CD4-positive, alpha-beta T cell treated with Interleukin-4 for 1 hour (primary cell): ENCODE results near the gene GLT6D1.

Experiments
- DNase-seq, 2 donors: peaks; one replicate each; pipeline ENCODE4 v3.0.0-alpha.2; 2020 to 2022

The GLT6D1 gene

GRCh38 chr9:135620558-135620957 is 18.8 kb downstream of the GLT6D1 start:
- DNase-seq = no peak

DNA sequence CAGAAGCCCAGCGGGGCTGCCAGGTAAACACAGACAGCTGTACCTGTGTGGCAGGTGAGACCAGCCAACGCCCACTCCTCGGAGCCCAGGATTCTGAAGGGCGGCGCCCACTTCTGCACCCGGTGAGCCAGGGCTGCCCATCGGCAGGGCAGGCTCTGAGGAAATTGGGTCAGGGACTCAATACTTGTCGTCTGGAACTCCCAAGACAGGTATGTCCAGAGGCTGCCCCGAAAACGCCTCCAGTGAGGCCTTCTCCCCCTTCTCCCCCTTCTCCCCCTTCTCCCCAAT is 19.8 kb downstream of the GLT6D1 start:
- DNase-seq = no peak

GRCh38 chr9:135618866-135619598 is 20.3 kb downstream of the GLT6D1 start:
- DNase-seq = no peak

DNA sequence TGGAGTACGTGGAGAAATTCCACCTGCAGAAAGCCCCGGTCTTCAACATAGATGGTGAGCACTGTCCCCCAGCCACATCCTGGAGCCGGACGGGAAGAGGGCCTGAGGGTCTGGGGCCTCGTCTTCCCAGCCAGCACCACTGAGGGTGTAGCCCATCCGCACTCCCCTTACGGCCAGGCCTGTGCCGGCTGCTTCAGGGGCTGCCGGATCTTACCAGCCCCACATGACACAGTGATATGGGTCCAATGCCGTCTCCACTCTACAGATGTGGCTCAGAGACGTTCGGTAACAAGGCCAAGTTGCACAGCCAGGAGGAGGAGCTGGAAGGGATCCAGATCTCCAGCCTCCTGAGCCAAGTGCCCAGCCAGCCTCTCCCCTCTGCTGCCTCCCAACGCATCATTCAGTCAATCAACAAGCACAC is 21.3 kb downstream of the GLT6D1 start:
- no peak for DNase-seq

- DNase-seq = no peak
These were observed 21.8 kb downstream of the GLT6D1 start for GRCh38 chr9:135617538-135617900.

DNA sequence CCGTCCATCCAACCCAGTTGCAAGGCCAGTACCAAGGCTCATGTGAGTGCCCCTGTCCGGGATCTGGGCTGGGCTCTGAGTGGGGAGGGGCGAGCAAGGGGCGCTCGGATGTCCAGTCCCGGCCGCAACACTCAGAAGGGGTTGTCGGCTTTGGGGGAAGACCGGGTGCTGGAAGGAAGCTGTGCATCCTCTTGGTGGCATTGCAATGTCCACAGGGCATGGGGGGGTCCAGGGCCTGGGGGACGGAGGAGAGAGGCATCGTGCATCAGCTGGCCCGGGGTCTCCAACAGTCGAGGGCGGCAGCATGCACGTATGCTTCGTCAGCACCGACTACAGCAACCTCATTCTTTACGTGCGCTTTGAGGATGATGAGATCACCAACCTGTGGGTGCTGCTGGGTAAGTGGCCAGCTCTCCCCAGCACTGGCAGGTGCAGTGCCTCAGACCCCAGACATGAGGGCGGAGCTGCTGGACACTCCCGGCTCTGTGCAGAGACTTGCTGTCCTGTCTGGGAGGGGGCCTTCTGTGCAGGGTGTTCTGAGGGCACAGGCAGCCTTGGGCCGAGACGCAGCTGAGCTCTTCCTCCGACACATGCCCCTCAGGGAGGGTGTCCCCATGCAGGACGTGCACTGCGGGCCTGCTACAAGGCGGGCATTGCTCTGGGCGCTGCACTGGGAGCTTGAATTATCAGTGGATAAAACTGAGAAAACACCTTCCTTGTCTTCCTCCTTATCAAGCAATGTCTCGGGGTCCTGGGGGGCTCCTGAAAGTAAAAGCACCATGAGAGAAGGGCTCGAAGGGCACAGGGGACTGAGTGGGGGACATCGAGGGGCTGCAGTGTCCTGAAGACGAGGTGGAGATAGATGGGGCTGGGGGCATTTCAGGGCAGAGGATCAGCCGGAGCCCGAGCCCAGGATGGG is 22.5 kb downstream of the GLT6D1 start:
- DNase-seq = no peak

GRCh38 chr9:135615666-135616618 is 23.4 kb downstream of the GLT6D1 start:
- DNase-seq = no peak

DNA sequence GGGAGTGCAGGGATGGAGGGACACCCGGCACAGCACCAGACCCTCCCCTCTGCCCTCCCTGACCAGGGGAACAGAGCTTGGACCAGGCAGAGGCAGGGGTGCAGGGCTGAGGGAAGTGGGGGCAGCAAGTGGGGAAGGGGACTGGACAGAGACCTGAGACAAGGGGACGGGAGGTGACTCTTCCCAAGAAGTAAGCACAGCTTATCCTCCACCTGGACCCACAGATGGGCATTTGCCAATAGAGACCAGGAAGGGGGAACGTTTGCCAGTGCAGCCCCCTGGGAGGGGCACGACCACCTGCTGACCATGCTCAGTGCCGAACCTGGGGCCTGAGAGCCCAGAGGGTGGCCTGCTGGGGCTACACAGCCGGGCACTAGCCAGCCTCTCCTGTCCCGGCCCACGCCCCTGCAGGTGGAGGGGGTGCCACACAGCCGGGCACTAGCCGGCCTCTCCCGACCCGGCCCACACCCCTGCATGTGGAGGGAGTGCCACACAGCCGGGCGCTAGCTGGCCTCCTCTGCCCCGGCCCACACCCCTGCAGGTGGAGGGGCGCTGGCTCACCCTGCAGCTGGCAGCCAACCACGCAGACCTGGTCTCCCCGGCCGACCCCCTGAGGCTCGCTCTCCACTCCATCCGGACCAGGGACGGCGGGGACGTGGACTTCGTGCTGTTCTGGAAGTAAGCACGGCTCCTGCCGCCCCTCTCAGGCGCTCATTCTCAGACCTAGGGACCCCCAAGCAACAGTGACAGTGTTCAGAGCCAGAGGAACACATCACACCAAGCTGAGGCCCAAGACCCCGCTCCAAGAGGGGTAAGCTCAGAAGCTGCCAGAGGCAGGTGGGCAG is 24.3 kb downstream of the GLT6D1 start:
- no peak for DNase-seq

- no peak for DNase-seq
These were observed 25.2 kb downstream of the GLT6D1 start for GRCh38 chr9:135613946-135614805.

GRCh38 chr9:135612981-135613910 is 26.1 kb downstream of the GLT6D1 start:
- DNase-seq = no peak

DNA sequence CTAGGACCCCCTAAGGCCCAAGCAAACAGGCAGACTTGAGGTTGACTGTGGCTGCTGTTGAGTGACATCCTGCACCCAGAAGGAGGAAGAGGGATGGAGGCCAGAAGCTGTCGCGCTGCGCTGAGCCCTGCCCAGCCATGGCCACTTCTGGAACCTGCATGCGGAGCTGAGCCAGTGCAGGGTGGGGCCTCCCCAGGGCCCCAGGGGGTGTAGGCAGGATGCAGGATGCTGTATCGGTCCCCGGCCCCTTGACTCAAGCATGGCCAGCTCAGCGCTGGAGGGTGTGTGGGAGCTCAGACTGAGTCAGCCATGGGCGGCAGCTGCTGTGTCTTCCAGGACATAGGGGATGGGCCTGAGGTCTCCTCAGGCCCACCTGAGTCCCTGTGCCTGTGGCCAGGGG is 26.9 kb downstream of the GLT6D1 start:
- DNase-seq = no peak

DNA sequence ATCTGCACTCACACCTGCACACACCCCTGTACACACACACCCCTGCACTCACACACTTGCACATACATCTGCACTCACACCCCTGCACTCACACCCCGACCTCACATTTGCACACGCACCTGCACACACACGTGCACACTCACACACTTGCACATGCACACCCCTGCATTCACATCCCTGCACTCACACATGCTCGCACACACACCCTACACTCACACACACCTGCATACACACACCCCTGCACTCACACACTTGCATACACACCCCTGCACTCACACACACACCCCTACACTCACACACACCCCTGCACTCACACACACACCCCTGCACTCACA is 27.5 kb downstream of the GLT6D1 start:
- no peak for DNase-seq

DNA sequence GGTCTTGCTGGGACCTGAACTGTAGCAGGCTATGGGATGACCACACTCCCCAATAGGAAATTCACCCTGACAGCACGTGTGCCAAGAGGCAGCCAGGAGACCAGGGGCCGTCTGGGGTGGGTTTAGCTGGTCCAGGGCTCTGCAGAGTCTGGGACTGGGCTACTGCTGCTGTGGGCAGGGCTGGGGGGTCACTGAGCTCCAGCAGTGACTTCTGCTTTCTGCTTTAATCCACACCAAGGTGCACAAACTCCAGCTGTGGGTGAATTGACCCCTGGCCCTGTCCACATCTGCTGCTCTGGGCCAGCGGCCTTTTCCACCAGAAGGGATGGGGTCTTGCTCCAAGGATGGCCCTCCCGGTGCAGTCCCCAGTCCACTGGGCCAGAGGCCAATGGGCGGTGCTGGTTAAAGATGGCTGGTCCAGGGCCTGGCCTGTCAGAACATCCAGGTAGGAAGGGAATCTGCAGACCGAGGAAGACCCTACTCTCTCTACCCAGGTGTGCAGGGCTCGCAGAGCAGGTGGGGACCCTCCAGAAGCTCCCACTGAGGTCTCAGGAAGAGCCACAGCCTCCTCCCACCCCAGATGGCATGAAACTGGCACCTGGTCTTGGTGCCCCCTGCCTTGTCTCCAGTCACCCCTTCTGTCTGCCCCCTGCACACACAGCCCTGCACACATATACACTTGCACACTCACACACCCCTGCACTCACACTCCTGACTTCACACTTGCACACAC is 28.0 kb downstream of the GLT6D1 start:
- no peak for DNase-seq

DNA sequence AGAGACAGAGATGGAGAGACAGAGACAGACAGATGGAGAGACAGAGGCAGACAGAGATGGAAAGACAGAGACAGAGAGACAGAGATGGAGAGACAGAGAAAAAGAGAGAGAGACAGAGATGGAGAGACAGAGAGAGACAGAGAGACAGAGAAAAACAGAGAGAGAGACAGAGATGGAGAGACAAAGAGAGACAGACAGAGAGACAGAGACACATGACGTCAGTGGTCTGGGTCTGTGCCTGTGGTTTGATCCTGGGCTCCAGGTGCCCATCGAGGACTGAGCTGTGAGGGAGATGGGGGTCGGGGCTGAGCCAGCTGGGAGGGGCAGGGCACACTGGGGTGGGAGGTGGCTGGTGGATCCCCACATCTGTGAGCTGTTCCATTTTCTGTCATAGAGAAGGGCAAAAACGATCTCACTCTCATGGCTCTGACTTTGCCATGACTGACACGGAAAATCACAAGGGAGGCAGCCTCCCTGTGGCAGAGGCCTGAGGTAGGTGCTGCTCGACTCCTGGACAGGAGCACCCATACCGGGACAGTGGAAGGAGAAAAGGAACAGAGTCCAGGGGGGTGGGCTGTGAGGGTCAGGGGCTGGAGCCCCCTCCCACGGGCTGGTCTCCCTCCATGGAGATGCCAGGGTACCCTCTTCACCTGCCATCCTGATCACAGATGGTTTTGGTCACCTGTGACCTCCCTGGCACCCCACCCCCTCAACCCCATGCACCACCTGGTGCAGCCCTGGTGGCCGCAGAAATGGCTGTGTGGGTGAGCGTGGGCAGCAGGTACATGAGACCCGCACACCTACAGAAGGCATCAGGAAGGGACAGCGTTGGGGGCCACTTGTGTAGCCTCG is 28.8 kb downstream of the GLT6D1 start:
- DNase-seq = no peak

DNA sequence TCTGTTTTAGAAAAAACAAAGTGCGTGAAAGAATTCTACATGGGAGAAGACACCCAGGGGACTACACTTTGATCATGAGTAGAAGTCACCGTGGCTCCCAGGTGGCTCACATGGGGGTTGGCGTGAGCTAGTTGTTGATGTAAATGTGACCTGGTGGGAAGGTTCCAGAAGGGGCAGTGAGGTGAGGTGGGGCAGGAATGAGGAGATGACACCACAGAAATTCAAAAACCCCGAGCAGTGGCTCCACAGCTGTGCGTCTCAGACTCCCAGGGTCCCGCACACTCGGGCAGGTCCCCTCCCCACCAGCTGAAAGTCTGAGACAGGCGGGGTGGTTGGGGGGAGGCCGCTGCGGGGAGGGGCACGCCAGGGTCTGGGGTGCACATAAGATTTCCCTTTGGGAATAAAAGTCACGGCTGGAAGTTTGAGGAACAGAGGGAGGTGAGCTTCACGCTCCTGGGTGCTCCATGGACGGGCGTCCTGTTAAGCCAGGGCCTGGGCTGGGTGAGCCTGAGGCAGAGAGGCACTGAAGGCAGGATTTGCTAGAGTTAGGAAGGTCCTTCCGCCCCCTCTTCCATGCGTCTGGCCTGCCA is 29.9 kb downstream of the GLT6D1 start:
- no peak for DNase-seq

DNA sequence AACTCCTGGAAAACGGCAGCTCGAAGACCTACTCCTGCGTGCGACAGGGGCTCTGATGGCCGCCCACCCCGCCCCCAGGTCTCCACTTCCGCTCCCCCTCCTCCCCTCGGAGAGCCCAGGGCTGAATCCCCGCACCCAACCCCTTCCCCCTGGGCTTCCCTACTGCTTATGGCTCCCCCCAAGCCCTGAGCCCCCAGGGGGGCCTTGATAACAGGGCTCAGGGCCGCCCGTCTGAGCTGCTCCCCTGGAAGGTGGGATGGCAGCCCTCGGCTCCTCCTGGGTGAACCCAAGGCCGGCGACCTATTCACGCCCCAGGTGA is 30.4 kb downstream of the GLT6D1 start:
- no peak for DNase-seq

- no peak for DNase-seq
These were observed 30.9 kb downstream of the GLT6D1 start for GRCh38 chr9:135608294-135608998.
